Stimulated activated CD8-positive, alpha-beta memory T cell treated with anti-CD3 and anti-CD28 coated beads, Interleukin-4, amount 100 ng/mL, for 48 hours (primary cell): Measurements from ENCODE around the gene ANKRD44.
A peak's percentile ranks its signal among the peaks of the same experiment; 100 is the strongest.

Experiments
- DNase-seq: peaks from one replicate; pipeline ENCODE4 v3.0.0-alpha.2; 2020

ANKRD44 gene

GRCh38 chr2:197236159-197236558, 74.4 kb downstream of the ANKRD44 start:
- no peak for DNase-seq

GRCh38 chr2:197235711-197236110, 74.9 kb downstream of the ANKRD44 start:
- no peak for DNase-seq

- DNase-seq = no peak
These were observed 75.8 kb downstream of the ANKRD44 start for GRCh38 chr2:197234671-197235191.

- no peak for DNase-seq
These were observed 77.1 kb downstream of the ANKRD44 start for GRCh38 chr2:197233473-197233872.

- DNase-seq = no peak
These were observed 78.6 kb downstream of the ANKRD44 start for GRCh38 chr2:197232010-197232409.

- no peak for DNase-seq
These were observed 80.8 kb downstream of the ANKRD44 start for GRCh38 chr2:197229509-197230443.

- no peak for DNase-seq
These were observed 87.1 kb downstream of the ANKRD44 start for GRCh38 chr2:197223451-197223850.

GRCh38 chr2:197219636-197220035, 90.9 kb downstream of the ANKRD44 start:
- DNase-seq = no peak

GRCh38 chr2:197217541-197217940, 93.0 kb downstream of the ANKRD44 start:
- DNase-seq = no peak

- no peak for DNase-seq
These were observed 94.1 kb downstream of the ANKRD44 start for GRCh38 chr2:197216361-197216979.

- no peak for DNase-seq
These were observed 94.7 kb downstream of the ANKRD44 start for GRCh38 chr2:197215748-197216360.

GRCh38 chr2:197212344-197213262, 98.0 kb downstream of the ANKRD44 start:
- no peak for DNase-seq

- DNase-seq = peak; percentile 55
These were observed 98.7 kb downstream of the ANKRD44 start for GRCh38 chr2:197211881-197212342.

GRCh38 chr2:197210430-197210829, 100.2 kb downstream of the ANKRD44 start:
- DNase-seq = no peak

GRCh38 chr2:197209742-197210408, 100.7 kb downstream of the ANKRD44 start:
- DNase-seq = peak; percentile 81

- no peak for DNase-seq
These were observed 101.3 kb downstream of the ANKRD44 start for GRCh38 chr2:197209246-197209645.

GRCh38 chr2:197208841-197209240, 101.7 kb downstream of the ANKRD44 start:
- no peak for DNase-seq

- DNase-seq = peak; percentile 50
These were observed 102.6 kb downstream of the ANKRD44 start for GRCh38 chr2:197208024-197208423.

- DNase-seq = no peak
These were observed 103.0 kb downstream of the ANKRD44 start for GRCh38 chr2:197207598-197207997.

GRCh38 chr2:197207106-197207505, 103.5 kb downstream of the ANKRD44 start:
- DNase-seq = no peak

GRCh38 chr2:197205585-197206215, 104.9 kb downstream of the ANKRD44 start:
- DNase-seq = peak; percentile 68
